DMS 273 (cell line): ENCODE results near the gene CHURC1.

Experiments
- DNase-seq: peaks from one replicate; lab custom pipeline; 2025; ENCODE audit not compliant: unreplicated experiment; lab: John Stamatoyannopoulos, UW

The CHURC1 gene

DNA sequence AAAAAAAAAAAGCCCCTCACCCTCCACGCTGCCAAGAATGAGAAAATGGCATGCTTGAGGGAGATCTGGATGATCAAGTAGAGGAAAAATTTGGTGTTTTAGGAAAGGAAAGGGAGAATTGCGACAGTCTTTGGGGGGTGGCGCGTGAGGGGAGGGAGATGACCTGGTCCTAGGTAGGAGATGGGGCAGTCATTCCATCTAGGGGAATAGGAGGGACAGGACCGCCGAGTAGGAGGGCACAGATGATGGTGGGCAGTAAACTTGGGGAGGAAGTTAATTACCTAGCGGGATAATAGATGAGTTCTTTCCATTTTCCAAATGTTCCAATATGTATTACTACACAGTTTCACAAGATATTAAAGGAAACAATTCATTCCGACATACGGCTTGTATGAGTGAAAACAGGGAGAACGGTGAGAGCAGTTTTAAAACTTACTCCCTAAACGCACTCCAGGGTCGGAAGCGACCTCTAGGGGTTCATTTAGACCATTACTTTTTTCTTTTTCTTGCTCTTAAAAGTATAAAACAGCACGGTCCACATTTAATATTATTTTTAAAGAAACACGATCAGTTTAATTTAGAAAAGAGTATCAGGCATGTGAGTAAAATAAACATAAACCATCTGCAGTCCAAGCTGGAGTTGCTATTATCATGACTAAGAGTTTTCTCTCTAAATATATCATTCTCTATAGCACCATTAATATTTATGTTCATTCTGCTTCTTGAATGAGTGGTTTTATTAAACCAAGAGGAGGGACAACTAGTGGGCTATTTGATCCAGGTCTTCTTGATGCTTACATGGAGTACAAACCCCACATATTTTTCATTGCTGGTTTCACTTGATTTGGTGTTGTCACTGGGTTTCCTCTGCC lies 69.4 kb downstream of the CHURC1 start:
- DNase-seq, result peak; percentile 75
